Psoas muscle (tissue), 8 donors: ENCODE measurements around the gene ELMO1. TPM values are rescaled to one million over a fixed set of nuclear protein-coding genes. Genes with fewer than 3 reads are reported as not detected.

Experiments used
- ATAC-seq, 4 donors: fragments of 200-7000 bp; cut with Tn5 transposase; one replicate each; pipeline ENCODE4 v1.9.1; 2020; ENCODE audit warnings: moderate library complexity in 3 of 4, mild to moderate bottlenecking in 2 of 4
- DNase-seq, 2 donors: peaks; one replicate each; pipeline ENCODE4 v3.0.0-alpha.2; 2020
- H3K27ac ChIP-seq: fragments of 200-600 bp; one replicate; pipeline ENCODE4 v1.8.0; 2022
- H3K27me3 ChIP-seq, 3 donors: fragments of 200-600 bp in 1 of 3; one replicate each; pipeline versions ENCODE4 v1.6.1 to v1.8.0; 2013 to 2022; ENCODE audit warnings: low read length in 2 of 3, mild to moderate bottlenecking in 2 of 3, moderate library complexity in 1 of 3; ENCODE audit not compliant: insufficient read depth in 3 of 3
- H3K36me3 ChIP-seq, 2 donors: fragments of 200-600 bp in 1 of 2; one replicate each; pipeline versions ENCODE4 v1.6.1 to v1.8.0; 2013 to 2022; ENCODE audit warnings: low read depth in 1 of 2, mild to moderate bottlenecking in 1 of 2, moderate library complexity in 1 of 2; ENCODE audit not compliant: insufficient read depth in 1 of 2
- H3K4me1 ChIP-seq: fragments of 200-600 bp; one replicate; pipeline ENCODE4 v1.8.0; 2022
- H3K4me3 ChIP-seq: fragments of 200-600 bp; one replicate; pipeline ENCODE4 v1.8.0; 2022; ENCODE audit warnings: mild to moderate bottlenecking
- H3K9me3 ChIP-seq: fragments of 200-600 bp; one replicate; pipeline ENCODE4 v1.8.0; 2022
- WGBS, 3 donors: extraction: QIAGEN DNeasy Blood & Tissue Kit; methylation state at CpG; one replicate each; pipeline versions ENCODE4 v1.1.6 to v1.1.7; 2013; 5-methylcytosine and 5-hydroxymethylcytosine counted together
- intact Hi-C, 2 donors: fragments of 100-400 bp; cut with DNase I; formaldehyde crosslinking; loops; one replicate each; pipeline versions ENCODE4 v1.11.0 to v1.14.2; 2022
- polyA plus RNA-seq, 3 donors: library from polyadenylated mRNA; stranded (reverse); fragments of 200-250 nt; gene quantifications; one replicate each; pipeline ENCODE4 v1.2.3, GENCODE V29; 2013
- total RNA-seq, 4 donors: library from RNA; stranded (reverse); fragmentation: NEBNext Ultra II Directional in 2 of 4; extraction: Animal tissue kit (Norgen Biotek cat#: 25700) in 2 of 4; gene quantifications; one replicate each; pipeline versions ENCODE4 v1.2.1 to v1.2.4, GENCODE V29; 2021 to 2023
- TF ChIP-seq, protein P1 (sequence below): fragments of 200-600 bp; IDR thresholded peaks from one replicate; pipeline ENCODE4 v1.8.0; 2022; ENCODE audit warnings: antibody characterized with exemption
- donor health status: healthy with polysubstance abuse.
- donor health status: DM: no; HTN: no; CAD: no; lungs with moderate emphysema.
- donor health status: Bipolar disorder and iron deficiency.
- donor health status: healthy.
- donor health status: DM: yes; HTN: yes; CAD: no.
- donor health status: DM: no; HTN: no; CAD: no.
- donor health status: DM: no; HTN: no; CAD: no.
- donor health status: DM: yes; HTN: yes; CAD: no.

ELMO1 gene
- total and polyA plus RNA-seq, 7 donors = 2.8 to 8.1 (median 6.9) TPM

DNA sequence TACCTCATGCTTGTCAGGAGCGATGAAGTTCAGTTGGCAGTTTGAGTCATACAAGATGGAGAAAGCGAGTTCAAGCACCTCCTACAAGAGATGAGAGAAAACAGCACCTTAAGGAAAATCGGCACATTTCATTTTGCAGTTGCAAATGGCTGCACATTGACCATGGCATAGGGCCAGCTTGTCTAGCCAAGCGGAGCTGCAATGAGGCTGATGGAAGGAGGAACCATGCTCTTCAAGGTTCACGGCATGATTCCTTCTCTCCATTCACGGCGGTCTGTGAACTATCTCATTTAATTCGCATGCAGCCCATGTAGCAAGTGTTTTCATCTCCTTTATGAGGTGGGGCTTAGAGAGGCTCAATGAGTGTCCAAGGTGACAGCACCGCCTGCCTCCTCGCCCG lies 587.0 kb downstream of the ELMO1 start:
- TF ChIP-seq, protein P1, sequence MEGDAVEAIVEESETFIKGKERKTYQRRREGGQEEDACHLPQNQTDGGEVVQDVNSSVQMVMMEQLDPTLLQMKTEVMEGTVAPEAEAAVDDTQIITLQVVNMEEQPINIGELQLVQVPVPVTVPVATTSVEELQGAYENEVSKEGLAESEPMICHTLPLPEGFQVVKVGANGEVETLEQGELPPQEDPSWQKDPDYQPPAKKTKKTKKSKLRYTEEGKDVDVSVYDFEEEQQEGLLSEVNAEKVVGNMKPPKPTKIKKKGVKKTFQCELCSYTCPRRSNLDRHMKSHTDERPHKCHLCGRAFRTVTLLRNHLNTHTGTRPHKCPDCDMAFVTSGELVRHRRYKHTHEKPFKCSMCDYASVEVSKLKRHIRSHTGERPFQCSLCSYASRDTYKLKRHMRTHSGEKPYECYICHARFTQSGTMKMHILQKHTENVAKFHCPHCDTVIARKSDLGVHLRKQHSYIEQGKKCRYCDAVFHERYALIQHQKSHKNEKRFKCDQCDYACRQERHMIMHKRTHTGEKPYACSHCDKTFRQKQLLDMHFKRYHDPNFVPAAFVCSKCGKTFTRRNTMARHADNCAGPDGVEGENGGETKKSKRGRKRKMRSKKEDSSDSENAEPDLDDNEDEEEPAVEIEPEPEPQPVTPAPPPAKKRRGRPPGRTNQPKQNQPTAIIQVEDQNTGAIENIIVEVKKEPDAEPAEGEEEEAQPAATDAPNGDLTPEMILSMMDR = no peak

DNA sequence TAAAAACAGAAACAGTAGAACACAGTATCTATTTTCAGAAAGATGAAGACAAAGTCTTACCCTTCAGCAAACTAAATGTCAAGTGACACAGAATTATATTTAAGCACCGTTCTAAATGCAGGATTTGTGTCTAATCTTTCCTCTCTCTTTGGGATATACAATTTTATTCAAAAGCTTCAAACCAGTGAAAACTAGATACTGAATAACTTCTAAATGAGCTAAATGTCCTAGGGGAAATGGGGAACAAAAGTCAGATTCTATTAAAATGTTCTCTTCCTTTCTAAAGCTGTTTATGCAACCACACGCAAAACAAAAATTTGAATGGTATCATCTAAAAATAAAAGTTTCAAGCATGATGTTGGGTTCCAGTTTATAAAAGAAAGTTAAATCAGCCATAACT lies 588.0 kb downstream of the ELMO1 start:
- H3K4me1 ChIP-seq = no peaks in the 10 kb centered on the region
- no peak overlapping the region for H3K4me3 ChIP-seq
- TF ChIP-seq, protein P1 = no peak
- intact Hi-C loops = no loop called here
- ATAC-seq = no peak
- H3K27me3 ChIP-seq = no peaks in the 10 kb centered on the region
- no peak overlapping the region for H3K27ac ChIP-seq
- peaks cover 0 to 3% of the 10 kb centered on the region in 2 donors for H3K36me3 ChIP-seq
- H3K9me3 ChIP-seq = no peaks in the 10 kb centered on the region
- 44 to 58% (median 52%) methylated on average over 2 of the region's 2 CpGs for WGBS, 3 donors
- DNase-seq = no peak

More for the DNA sequence above, 587.0 kb downstream of the ELMO1 start:
- Histone ChIP-seq H3K36me3 (peaks cover 0 to 3% of the 10 kb centered on the region in 2 donors), H3K4me3 (no peak overlapping the region), H3K27ac (no peak overlapping the region), H3K27me3 (no peaks in the 10 kb centered on the region), H3K4me1 (no peaks in the 10 kb centered on the region), H3K9me3 (no peaks in the 10 kb centered on the region)
- intact Hi-C loops = no loop called here
- DNase-seq (no peak), ATAC-seq (no peak)
- WGBS, 3 donors = 89 to 96% (median 94%) methylated on average over 11 of the region's 11 CpGs

DNA sequence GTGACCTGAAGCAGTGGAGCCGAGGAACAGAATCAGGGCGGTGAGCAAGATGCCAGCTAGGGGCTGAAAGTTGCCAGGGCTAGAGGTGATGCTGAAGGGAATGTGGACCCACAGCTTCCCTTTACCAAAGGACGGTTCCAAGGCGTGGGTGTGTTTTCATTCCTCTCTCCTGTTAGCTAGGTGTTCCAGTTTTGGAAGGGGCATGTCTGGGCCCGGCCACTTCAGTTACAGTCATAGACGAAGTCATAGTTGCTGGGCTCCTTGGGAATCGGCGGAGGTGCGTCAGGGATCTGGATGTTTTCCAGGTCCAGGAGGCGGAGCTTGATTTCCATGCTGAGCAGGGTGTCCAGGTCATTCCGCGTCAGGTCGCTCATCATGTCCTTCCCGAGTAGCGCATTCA lies 593.3 kb downstream of the ELMO1 start:
- H3K4me3 ChIP-seq = no peak overlapping the region
- H3K36me3 ChIP-seq = no peaks in the 10 kb centered on the region
- H3K27me3 ChIP-seq = no peaks in the 10 kb centered on the region
- intact Hi-C loops = no loop called here
- TF ChIP-seq, protein P1 = no peak
- ATAC-seq (no peak), DNase-seq (no peak)
- no peak overlapping the region for H3K27ac ChIP-seq
- WGBS, 3 donors = 97% methylated on average over 15 of the region's 15 CpGs
- H3K4me1 ChIP-seq = no peaks in the 10 kb centered on the region
- no peaks in the 10 kb centered on the region for H3K9me3 ChIP-seq

DNA sequence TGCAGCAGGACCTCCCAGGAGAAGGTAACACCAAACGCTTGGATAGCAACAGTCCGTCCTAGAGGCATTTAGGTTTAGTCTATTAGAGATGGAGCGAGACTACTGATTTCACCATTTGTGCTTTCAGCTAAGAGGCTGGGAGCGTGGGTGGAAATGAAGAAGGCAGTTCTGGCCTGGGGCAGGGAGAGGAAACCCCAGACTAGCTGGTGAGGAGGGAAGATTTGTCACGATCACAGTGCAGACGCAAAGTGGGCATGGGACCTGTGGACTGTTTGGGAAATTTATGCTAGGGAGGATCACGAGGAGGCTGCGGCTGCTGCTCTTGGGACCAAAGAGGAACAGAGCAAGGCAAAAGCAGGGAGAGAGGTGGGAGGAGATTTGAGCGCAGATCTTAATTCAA lies 594.0 kb downstream of the ELMO1 start:
- DNase-seq (no peak), ATAC-seq (no peak)
- TF ChIP-seq, protein P1 = no peak
- Histone ChIP-seq H3K27ac (no peak overlapping the region), H3K27me3 (no peaks in the 10 kb centered on the region), H3K36me3 (no peaks in the 10 kb centered on the region), H3K9me3 (no peaks in the 10 kb centered on the region), H3K4me1 (no peaks in the 10 kb centered on the region), H3K4me3 (no peak overlapping the region)
- 85 to 89% (median 86%) methylated on average over 9 of the region's 9 CpGs for WGBS, 3 donors
- intact Hi-C loops = no loop called here

DNA sequence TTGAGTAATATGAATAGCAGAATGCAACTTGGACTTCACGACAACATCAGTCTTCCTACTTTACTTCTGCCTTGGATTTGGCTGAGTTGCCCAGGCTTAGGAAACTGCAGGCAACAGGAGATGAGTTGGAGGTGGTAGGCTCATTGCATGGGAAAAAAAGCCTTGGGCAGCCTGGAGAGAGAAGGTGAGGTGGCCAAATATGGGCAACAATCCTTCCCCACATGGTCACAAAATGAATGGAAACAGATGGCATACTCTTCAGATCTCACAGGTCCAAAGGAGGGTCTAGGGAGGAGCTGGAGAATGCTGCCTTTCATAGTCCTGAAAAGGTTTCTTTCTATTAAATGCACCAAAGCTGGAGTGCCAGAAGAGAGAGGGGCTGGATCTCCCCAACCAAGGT lies 595.7 kb downstream of the ELMO1 start:
- no peak overlapping the region for H3K4me3 ChIP-seq
- no peak for DNase-seq
- no peak for ATAC-seq
- 80 to 100% (median 92%) methylated on average over 1 of the region's 1 CpG for WGBS, 3 donors
- H3K36me3 ChIP-seq = no peaks in the 10 kb centered on the region
- H3K27ac ChIP-seq = no peak overlapping the region
- intact Hi-C loops = no loop called here
- no peaks in the 10 kb centered on the region for H3K27me3 ChIP-seq
- TF ChIP-seq, protein P1 = no peak
- H3K4me1 ChIP-seq = no peaks in the 10 kb centered on the region
- peaks cover 4% of the 10 kb centered on the region for H3K9me3 ChIP-seq
